Liver (tissue), 9 donors: Measurements from ENCODE around the gene ZNF544. TPM values are rescaled to one million over a fixed set of nuclear protein-coding genes. Genes with fewer than 3 reads are reported as not detected.

Experiments
- DNase-seq: peaks from one replicate; pipeline ENCODE4 v3.0.0-alpha.2; 2017; ENCODE audit warnings: low spot score
- H3K27ac ChIP-seq, 2 donors: one replicate each; pipeline ENCODE4 v1.7.0; 2013; ENCODE audit warnings: inconsistent platforms in 2 of 2, low read length in 2 of 2, control low read depth in 1 of 2, low read depth in 1 of 2, mild to moderate bottlenecking in 1 of 2
- H3K27me3 ChIP-seq, 4 donors: one replicate each; pipeline versions ENCODE4 v1.6.1 to v1.7.0; 2013; ENCODE audit warnings: low read length in 3 of 4, inconsistent platforms in 1 of 4, mild to moderate bottlenecking in 1 of 4, moderate library complexity in 1 of 4; ENCODE audit not compliant: control insufficient read depth in 4 of 4, insufficient read depth in 4 of 4
- H3K36me3 ChIP-seq, 4 donors: one replicate each; pipeline versions ENCODE4 v1.6.1 to v1.7.0; 2013; ENCODE audit warnings: low read length in 3 of 4, mild to moderate bottlenecking in 3 of 4, low read depth in 1 of 4, moderate library complexity in 1 of 4; ENCODE audit not compliant: control insufficient read depth in 4 of 4, insufficient read depth in 3 of 4
- H3K4me1 ChIP-seq, 4 donors: one replicate each; pipeline versions ENCODE4 v1.6.1 to v1.7.0; 2013; ENCODE audit warnings: low read length in 3 of 4, mild to moderate bottlenecking in 3 of 4, moderate library complexity in 1 of 4; ENCODE audit not compliant: control insufficient read depth in 4 of 4, insufficient read depth in 4 of 4
- H3K4me3 ChIP-seq, 3 donors: one replicate each; pipeline versions ENCODE4 v1.6.1 to v1.7.0; 2013; ENCODE audit warnings: low read length in 3 of 3, control low read depth in 1 of 3, low read depth in 1 of 3, mild to moderate bottlenecking in 1 of 3
- H3K9ac ChIP-seq, 2 donors: one replicate each; pipeline ENCODE4 v1.7.0; 2013; ENCODE audit warnings: low read length in 2 of 2, mild to moderate bottlenecking in 2 of 2, moderate library complexity in 2 of 2, control low read depth in 1 of 2, low read depth in 1 of 2
- H3K9me3 ChIP-seq, 4 donors: one replicate each; pipeline versions ENCODE4 v1.6.1 to v1.7.0; 2013; ENCODE audit warnings: low read length in 3 of 4; ENCODE audit not compliant: control insufficient read depth in 4 of 4
- ATF3 ChIP-seq: IDR thresholded peaks from 2 replicates; pipeline ENCODE4 v1.6.1; 2016; ENCODE audit warnings: antibody characterized with exemption
- EGR1 ChIP-seq, 2 donors: IDR thresholded peaks; 2 replicates each; pipeline ENCODE4 v1.6.1; 2016 to 2018; ENCODE audit warnings: antibody characterized with exemption in 2 of 2, low read depth in 2 of 2
- FOXA1 ChIP-seq: IDR thresholded peaks from 2 replicates; pipeline ENCODE4 v1.6.1; 2016; ENCODE audit warnings: antibody characterized with exemption
- FOXA2 ChIP-seq: IDR thresholded peaks from 2 replicates; pipeline ENCODE4 v1.6.1; 2016; ENCODE audit warnings: antibody characterized with exemption
- GABPA ChIP-seq, 2 donors: IDR thresholded peaks in 1 of 2; conservative IDR thresholded peaks in 1 of 2; 2 replicates each; pipeline ENCODE4 v1.6.1; 2016; ENCODE audit warnings: antibody characterized with exemption in 2 of 2, mild to moderate bottlenecking in 1 of 2, moderate library complexity in 1 of 2
- HNF4G ChIP-seq: IDR thresholded peaks from 2 replicates; pipeline ENCODE4 v1.6.1; 2016; ENCODE audit warnings: antibody characterized with exemption
- JUND ChIP-seq, 2 donors: IDR thresholded peaks; 2 replicates each; pipeline ENCODE4 v1.6.1; 2016; ENCODE audit warnings: antibody characterized with exemption in 2 of 2
- MAX ChIP-seq: IDR thresholded peaks from 2 replicates; pipeline ENCODE4 v1.6.1; 2016; ENCODE audit warnings: antibody characterized with exemption
- NR2F2 ChIP-seq: IDR thresholded peaks from 2 replicates; pipeline ENCODE4 v1.6.1; 2016; ENCODE audit warnings: antibody characterized with exemption
- RAD21 ChIP-seq, 2 donors: IDR thresholded peaks; 2 replicates each; pipeline ENCODE4 v1.6.1; 2016; ENCODE audit warnings: antibody characterized with exemption in 2 of 2, mild to moderate bottlenecking in 2 of 2
- REST ChIP-seq: IDR thresholded peaks from 2 replicates; pipeline ENCODE4 v1.6.1; 2016; ENCODE audit warnings: antibody characterized with exemption, mild to moderate bottlenecking
- RXRA ChIP-seq, 2 donors: IDR thresholded peaks; 2 replicates each; pipeline ENCODE4 v1.6.1; 2017 to 2018; ENCODE audit warnings: antibody characterized with exemption in 2 of 2, mild to moderate bottlenecking in 1 of 2
- SP1 ChIP-seq: IDR thresholded peaks from 2 replicates; pipeline ENCODE4 v1.6.1; 2018; ENCODE audit warnings: antibody characterized with exemption, mild to moderate bottlenecking
- TAF1 ChIP-seq: conservative IDR thresholded peaks from 2 replicates; pipeline ENCODE4 v1.6.1; 2016; ENCODE audit warnings: antibody characterized with exemption, mild to moderate bottlenecking
- YY1 ChIP-seq: IDR thresholded peaks from 2 replicates; pipeline ENCODE4 v1.6.1; 2016; ENCODE audit warnings: antibody characterized with exemption, mild to moderate bottlenecking
- WGBS: extraction: QIAGEN DNeasy Blood & Tissue Kit; methylation state at CpG from one replicate; pipeline ENCODE4 v1.1.7; 2013; 5-methylcytosine and 5-hydroxymethylcytosine counted together
- polyA plus RNA-seq, 2 donors: library from polyadenylated mRNA; stranded (reverse) in 1 of 2; unstranded in 1 of 2; fragments of 200-250 nt in 1 of 2; fragments of >200 nt in 1 of 2; fragmentation: Nextera tagmentation in 1 of 2; extraction: Ambion mirVana in 1 of 2; gene quantifications; one replicate each; pipeline versions ENCODE4 v1.2.1 to v1.2.3, GENCODE V29; 2013 to 2015
- total RNA-seq, 2 donors: library from RNA; depleted of rRNA; stranded (reverse); fragments of >200 nt; gene quantifications; one replicate each; pipeline ENCODE4 v1.2.3, GENCODE V29; 2014
- TF ChIP-seq, protein P1 (sequence below): IDR thresholded peaks from 2 replicates; pipeline ENCODE4 v1.6.1; 2016; ENCODE audit warnings: antibody characterized with exemption
- donor health status: healthy.
- donor health status: healthy.
- donor health status: healthy.
- donor health status: healthy.
- donor health status: healthy.

Gene ZNF544
- total and polyA plus RNA-seq, 4 donors, result 2.5 to 25.2 (median 11.3) TPM

DNA sequence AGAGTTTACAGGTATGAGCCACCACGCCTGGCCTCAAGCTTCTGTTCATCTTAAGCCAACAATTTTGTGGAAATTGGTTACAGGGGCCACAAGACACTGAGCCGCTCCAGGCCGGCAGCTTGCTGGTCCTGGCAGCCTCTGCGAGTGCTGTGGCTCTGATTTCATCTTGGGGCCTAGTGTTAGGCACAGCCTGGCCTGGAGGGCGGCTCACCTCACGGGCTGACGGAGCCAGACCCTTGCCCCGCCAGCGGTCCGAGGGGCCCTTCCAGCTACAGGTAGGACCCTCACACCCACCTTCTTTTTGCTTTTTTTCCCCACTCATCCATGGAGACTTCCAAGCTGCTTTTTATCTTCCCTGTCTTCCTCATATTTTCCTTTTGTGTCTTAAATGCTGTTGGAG is 8.6 kb downstream of the ZNF544 start:
- Histone ChIP-seq H3K4me3 (peak overlapping the region in 2 of 3 donors; percentile 25 to 42), H3K9me3 (peaks cover 37 to 61% (median 47%) of the 10 kb centered on the region in 4 donors), H3K36me3 (peaks cover 19 to 50% (median 38%) of the 10 kb centered on the region in 4 donors), H3K27ac (no peak overlapping the region), H3K27me3 (no peaks in the 10 kb centered on the region), H3K9ac (no peak overlapping the region), H3K4me1 (no peaks in the 10 kb centered on the region)
- 99% methylated on average over 10 of the region's 10 CpGs for WGBS
- TF ChIP-seq JUND (IDR thresholded peaks at IDR 0.05), result no peak
- no peak for TF ChIP-seq YY1
- no peak for TF ChIP-seq ATF3
- TF ChIP-seq GABPA (IDR thresholded peaks at IDR 0.05 in 1 of 2, conservative IDR thresholded peaks at IDR 0.05 in 1 of 2), result no peak
- TF ChIP-seq NR2F2, result no peak
- TF ChIP-seq, protein P1, sequence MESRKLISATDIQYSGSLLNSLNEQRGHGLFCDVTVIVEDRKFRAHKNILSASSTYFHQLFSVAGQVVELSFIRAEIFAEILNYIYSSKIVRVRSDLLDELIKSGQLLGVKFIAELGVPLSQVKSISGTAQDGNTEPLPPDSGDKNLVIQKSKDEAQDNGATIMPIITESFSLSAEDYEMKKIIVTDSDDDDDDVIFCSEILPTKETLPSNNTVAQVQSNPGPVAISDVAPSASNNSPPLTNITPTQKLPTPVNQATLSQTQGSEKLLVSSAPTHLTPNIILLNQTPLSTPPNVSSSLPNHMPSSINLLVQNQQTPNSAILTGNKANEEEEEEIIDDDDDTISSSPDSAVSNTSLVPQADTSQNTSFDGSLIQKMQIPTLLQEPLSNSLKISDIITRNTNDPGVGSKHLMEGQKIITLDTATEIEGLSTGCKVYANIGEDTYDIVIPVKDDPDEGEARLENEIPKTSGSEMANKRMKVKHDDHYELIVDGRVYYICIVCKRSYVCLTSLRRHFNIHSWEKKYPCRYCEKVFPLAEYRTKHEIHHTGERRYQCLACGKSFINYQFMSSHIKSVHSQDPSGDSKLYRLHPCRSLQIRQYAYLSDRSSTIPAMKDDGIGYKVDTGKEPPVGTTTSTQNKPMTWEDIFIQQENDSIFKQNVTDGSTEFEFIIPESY, result no peak
- TF ChIP-seq FOXA2, result no peak
- no peak for TF ChIP-seq SP1
- no peak for TF ChIP-seq HNF4G
- no peak for TF ChIP-seq RAD21 (IDR thresholded peaks at IDR 0.05)
- TF ChIP-seq EGR1 (IDR thresholded peaks at IDR 0.05; ENCODE audit: low read depth in 2 of 2), result no peak
- TF ChIP-seq FOXA1, result no peak
- no peak for TF ChIP-seq RXRA (IDR thresholded peaks at IDR 0.05)
- TF ChIP-seq REST, result no peak
- TF ChIP-seq MAX, result no peak
- no peak for TF ChIP-seq TAF1
- no peak for DNase-seq

DNA sequence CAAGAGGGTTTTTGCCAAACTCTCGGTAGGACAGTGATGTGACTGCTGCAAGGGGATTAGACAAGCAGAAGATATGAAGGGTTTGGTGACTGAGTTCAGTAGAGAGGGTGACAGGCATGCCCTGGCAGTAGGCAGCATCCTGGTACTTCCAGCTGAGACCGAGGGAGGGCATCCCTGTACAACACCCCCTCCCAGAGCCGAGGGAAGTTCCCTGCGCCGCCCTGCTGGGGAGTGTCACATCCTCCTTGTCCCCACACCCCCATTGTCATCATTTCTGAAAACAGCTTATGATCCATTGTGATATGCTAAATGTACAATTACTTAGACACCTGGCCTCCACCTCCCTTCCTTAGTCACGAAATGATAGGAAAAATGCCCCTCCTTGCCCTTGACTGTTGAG is 14.6 kb downstream of the ZNF544 start:
- H3K4me3 ChIP-seq, result peak overlapping the region in 2 of 3 donors; percentile 27 to 53
- H3K36me3 ChIP-seq, result peaks cover 35 to 60% (median 42%) of the 10 kb centered on the region in 4 donors
- no peaks in the 10 kb centered on the region for H3K4me1 ChIP-seq
- WGBS, result 98% methylated on average over 6 of the region's 6 CpGs
- no peak for TF ChIP-seq FOXA1
- no peak for TF ChIP-seq FOXA2
- no peak for DNase-seq
- no peak overlapping the region for H3K27ac ChIP-seq
- no peak overlapping the region for H3K9ac ChIP-seq
- peaks cover 56 to 80% (median 62%) of the 10 kb centered on the region in 4 donors for H3K9me3 ChIP-seq
- H3K27me3 ChIP-seq, result no peaks in the 10 kb centered on the region
